HG03354 (cell line): ENCODE measurements around the gene BCDIN3D.

Experiments used
- ATAC-seq: cut with Tn5 transposase; IDR thresholded peaks from one replicate; pipeline ENCODE4 v1.9.1; 2021; ENCODE audit warnings: mild to moderate bottlenecking; ENCODE audit not compliant: unreplicated experiment, poor library complexity, severe bottlenecking

Gene BCDIN3D

DNA sequence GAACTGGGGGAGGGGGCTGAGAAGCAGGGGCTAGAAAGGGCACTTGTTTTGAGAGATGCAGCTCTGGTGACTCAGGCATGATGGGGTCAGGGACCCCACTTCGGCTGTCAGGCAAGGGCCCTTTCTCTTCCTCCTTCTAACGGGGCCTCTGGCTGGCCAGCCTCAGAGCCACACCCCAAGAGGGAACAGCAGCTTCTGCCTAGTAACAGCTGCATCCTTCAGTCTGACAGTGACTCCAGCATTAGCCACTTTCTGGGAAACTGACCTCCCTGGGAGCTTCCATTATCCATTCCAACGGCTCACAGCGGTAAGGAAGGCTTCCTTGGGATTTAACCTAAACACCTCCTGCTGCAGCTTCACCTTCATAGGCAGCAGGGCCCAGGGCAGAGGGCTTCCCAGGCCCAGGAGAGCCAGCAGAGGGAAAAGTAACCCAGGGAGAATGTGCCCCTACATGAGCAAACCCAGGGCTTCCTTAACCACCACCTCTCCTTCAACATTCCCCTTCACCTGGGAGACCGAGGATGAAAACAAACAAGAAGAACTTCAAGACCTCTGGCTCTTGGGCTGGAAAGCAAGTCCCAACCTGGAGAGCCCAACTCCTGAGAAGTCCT, 17.4 kb downstream of the BCDIN3D start:
- ATAC-seq = no peak

DNA sequence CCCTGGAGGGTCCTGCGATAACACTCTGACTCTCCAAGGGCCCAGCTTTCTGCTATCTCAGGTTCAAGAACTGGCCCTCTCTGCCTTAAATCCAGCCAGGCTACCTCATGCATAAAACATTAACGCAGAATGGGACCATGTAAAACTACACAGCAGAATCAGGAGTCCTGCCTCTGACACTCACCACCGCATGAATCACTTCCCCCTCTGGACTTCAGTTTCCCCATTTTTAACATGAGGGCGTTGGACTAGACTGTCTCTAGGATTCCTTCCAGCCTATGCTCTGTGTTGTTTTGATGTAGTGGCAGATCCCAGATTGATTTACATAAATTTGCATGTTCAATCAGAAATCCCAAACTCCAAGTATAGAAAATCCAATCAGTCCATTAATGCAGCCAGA, 18.0 kb downstream of the BCDIN3D start:
- ATAC-seq = no peak

DNA sequence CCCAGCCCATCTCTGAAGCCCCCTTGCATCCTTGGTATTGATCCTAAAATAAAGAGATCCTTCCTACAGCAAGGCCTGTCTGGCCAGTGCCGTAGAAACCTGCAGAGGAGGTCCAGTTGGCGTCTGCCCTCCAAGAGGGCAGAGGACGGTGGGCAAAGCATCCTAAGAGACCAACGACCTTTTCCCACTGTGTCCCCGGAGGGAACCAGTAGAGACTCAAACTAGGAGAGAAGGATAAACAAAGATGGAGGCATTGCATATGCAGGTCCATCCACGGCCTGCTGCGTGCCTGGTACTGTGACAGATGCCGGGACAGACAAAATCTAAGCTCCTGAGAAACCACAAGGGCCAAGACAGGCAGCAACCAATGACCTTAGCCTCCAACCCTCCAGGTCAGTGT, 18.5 kb downstream of the BCDIN3D start:
- ATAC-seq = no peak

DNA sequence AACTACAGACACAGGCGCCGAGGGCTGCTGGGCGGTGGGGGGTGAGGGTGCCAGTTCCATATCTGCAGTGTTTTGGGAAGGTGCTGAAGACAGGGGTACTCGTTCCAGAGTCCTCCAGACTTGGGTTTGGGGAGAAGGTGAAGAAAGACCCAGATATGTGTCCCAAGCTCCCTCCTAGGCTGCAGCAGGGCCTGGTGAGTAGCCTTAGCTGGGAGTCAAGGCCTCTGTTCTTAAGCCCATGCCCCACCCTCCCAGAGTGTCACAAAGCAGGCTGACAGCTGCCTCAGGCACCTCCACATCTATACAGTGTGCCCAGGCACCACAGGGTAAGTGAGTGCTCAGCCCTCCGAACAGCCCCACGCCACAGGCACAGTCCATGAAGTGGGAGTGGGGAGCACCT, 19.0 kb downstream of the BCDIN3D start:
- ATAC-seq = no peak

DNA sequence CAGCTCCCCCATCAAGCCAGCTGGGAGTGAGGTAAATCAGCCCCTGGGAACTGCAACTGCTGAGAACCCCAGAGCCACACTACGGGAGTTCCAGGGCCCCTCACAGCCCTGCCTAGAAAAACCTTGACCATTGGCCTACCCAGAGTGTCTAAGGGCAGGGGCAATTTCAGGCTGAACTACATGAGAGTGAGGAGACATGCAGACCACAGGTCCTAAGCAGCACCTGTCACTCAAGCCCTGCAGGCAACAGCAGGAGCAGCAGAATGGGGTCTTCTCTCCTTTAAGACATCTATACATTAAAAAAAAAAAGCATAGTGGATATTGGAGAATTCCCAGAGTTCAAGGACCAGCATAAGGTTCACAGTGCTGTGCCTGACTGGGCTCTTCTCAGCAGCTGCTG, 19.6 kb downstream of the BCDIN3D start:
- ATAC-seq = no peak

DNA sequence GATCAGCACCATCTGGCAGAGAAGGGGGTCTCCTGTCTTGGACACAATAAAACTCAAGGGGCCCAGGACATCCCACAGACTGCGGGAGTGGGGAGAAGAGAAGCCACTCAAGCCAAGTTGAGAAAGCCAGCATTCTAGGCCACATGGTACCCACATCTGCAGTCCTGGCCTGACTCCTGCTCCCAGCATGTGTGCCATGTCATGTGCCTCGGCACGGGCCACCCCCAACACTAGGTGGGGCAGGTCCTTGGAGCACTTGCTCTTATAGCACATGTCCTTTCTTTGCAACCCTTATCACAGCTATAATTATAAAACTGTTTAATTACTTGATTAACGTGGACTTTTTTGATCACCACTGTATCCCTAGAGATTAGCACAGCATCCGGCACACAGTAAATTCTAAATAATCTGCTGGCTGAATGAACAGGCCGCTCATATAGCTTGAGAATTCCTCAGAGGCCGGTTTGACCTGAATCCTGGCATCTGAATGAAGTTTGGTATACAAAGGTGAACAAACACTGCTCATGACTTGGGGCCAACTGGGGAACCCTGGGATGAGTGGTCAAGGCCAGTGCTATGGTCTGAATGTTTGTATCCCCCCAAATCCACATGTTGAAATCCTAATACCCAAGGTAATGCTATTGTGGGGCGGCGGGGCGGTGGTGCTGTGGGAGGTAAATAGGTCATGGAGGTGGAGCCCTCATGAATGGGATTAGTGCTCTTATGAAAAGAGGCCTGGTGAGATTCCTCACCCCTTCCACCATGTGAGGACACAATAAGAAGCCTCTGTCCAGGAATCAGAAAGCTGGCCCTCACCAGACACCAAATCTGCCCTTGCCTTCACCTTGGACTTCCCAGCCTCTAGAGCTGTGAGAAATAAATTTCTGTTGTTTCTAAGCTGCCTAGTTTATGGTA, 21.3 kb downstream of the BCDIN3D start:
- no peak for ATAC-seq

DNA sequence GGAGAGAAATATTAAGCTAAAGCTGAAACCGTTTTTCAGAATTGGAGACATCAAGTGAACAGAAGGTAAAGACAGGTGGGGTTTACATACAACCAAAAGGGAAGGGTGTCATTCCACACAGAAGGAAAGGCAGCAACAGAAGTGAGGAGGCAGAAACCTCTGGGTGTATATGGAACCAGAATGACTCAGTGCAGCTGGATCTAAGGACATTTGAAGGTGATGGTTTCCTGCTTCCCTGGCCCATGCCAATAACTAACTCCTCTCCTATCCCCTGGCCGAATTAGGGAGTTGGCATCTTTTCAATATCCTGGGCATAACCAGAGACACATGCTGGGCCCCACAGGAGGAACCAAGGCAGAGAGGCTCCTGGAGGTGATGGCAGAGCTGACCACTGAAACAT, 23.1 kb downstream of the BCDIN3D start:
- no peak for ATAC-seq

DNA sequence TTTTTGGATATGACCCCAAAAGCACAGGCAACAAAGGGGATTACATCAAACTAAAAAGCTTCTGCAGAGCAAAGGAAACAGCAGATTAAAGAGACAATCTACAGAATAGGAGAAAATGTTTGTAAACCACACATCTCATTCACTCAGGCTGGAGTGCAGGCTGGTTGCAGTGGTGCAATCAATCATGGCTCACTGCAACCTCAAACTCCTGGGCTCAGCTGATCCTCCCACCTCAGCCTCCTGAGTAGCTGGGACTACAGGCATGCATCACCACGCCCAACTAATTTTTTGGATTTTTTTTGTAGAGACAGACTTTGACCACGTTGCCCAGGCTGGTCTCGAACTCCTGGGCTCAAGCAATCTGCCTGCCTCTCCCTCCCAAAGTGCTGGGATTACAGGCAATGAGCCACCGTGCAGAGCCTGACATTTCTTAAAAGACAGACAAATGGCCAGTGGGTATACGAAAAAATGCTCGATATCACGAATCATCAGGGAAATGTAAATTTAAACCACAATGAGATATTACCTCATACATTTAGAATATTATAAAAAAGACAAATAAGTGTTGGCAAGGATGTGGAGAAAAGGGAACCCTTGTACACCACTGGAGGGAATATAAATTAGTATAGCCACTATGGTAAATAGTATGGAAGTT, 24.5 kb downstream of the BCDIN3D start:
- ATAC-seq = no peak

DNA sequence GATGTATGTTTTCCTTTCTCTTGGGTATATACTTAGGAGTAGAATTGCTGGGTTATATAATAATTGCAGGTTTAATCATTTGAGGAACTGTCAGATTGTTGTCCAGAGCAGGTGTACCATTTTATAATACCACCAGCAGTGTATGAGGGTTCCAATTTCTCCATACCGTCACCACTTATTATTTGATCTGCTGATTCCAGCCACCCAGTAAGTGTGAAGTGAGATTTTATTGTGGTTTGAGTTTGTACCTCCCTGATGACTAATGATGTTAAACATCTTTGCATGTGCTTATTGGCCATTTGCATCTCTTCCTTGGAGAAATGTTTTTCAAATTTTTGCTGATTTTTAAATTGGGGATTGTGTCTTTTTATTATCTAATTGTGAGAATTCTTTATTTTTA, 29.8 kb downstream of the BCDIN3D start:
- ATAC-seq = no peak

DNA sequence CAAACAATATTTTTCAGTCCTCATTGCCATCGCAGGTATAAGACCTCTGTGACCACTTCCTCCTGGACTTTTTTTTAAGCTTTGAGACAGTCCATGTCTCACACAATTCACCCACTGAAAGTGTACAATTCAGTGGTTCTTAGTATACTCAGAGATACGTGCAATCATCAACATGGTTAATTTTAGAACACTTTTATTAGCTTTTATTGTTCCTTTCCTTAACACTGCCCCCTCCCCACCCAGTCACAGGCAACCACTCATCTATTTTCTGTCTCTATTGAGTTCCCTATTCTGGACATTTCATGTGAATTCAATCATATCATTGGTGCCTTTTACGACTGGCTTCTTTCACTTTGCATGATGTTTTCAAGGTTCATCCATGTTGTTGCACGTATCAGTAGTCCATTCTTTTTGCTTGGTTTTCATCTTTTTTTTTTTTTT, 30.9 kb downstream of the BCDIN3D start:
- no peak for ATAC-seq

DNA sequence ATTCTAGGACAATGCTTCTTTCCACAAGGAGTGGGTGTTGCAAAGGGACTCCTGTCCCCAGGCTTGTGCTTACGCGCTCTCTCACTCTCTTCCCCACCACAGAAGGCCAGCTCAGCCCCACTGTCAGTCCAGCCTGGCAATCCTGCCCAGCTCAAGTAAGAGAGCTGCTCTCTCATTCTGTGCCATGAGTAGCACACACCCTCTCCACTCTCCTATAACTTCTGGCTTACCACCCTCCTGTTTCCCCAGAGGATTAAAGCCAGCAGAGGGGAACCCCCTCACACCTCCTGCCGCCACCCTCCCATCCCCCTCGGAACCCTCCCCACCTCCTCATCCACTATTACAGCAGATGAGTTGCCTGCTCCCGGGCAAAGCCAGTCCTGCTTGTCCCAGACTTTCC, 31.8 kb downstream of the BCDIN3D start:
- ATAC-seq = no peak

DNA sequence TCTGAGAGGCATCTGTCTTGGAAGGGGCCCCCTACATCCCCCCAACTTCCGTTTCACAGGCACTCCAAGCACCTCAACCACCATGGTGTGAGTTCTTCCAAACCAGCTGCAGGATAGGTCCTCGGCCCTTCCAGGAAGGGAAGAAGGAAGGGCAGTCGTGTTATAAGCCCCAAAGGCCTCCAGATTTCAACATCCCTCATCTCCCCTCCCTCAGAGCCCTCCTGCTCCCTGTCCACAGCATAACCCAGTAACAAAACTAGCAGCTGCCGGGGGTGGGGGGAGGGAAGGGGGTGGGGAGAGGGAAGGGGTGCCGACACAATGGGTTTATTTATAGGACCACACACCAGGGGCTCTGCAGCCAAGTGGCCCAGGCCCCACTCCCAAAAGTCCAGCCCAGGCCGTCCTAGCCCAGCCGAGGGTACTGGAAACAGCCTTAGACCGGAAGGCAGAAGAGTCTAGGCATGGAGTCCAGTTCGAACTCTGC, 33.0 kb downstream of the BCDIN3D start:
- no peak for ATAC-seq

DNA sequence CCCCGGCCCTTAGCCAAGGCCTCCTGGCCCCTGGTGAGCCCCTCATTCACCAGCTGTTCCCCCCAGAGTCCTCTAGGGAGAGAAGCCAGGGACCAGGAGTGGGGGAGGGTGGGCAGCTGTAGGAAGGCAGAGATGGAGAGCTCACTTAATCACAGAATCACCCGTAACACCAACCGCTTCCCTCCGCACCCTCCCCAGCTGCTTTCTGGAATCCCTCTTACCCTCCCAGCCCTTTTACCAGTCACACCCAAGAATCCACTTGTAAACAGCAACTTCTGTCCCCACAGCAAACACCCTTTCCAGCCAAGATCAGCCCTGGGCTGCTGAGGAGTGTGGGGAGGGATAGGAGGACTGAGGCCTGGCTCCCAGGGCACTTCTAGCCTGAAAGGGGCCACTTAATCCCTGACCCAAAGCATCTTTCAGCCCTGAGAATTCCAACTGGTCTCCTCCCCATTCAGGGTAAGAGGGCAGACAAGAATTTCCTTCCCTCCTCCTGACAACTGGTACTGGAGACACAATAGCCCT, 33.5 kb downstream of the BCDIN3D start:
- ATAC-seq = no peak

DNA sequence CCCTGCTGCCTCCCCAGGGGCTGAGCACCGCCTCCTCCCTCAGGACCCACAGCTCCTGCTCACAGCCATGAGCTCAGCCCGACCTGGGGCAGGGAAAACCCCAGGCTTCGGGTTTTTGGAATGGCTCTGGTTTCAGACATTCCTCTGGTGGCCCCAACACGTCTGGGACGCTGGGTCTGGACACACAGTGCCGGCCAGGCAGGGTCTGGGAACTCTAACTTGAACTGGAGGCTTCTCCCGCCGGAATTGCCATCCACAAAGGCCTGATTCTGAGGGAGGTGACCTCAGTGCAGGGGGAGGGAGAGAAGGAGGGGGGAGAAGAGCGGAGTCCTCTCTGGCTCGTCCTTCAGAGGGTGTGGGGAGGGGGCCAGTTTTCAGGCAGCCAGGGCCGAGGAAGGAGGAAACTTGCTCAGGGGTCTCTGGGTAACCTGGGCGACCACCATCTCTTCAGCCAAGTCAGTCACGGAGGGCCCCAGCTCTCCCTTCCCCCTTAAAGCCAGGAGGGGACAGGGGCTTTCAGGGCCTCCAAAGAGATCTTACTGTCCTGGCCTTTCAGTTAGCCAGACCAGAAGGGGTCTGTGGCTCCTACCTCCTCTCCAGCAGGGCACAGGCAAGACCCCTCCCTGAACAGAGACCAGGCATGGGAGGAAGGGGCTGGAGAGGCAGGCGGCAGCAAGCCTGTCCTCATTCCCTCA, 34.1 kb downstream of the BCDIN3D start:
- no peak for ATAC-seq

DNA sequence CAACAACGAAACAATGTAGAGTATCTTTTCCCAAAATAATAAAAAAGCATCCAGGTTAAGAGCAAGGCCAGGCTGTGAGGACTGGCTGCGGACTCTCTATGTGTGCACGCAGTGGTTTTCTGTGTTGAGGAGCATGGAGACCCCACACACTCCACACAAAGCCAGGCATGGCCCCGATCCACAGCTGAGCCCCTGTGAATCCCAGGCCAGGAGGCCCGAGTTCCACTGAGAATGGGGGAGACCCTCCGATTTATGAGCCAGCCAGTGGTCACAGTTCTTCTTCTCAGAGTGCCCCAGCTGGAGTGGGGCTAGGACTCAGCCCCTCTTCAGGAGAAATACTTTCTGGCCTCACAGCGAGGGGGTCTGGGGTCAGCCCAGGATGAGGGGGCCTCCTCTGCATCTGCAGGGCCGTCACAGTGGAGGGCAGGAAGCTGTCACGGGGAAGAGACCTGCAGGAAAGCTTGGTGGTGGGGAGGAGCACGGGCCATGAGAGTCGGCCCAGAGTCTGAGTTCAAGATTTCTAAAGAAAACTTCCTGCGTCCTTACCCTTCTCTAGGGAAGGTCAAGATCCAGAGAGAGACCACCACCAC, 34.8 kb downstream of the BCDIN3D start:
- ATAC-seq = no peak

DNA sequence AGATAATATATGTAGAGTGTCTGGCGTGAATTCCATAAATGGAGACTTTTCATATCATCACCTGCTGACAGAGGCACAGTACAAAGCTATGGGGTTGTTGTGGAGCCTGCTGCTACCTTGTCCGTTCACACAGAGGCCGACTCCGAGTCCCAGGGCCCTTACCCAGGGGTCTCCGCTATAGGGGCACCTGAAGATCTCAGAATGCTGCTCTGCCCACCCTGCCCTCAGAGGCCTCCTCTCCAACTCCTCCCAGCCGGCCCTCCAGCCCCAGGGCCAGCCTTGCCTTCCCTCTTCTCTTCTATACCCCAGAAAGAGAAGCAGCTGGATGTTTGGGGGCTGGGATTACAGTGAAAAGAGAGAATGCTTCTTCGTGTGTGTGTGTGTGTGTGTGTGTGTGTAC, 36.0 kb downstream of the BCDIN3D start:
- no peak for ATAC-seq

DNA sequence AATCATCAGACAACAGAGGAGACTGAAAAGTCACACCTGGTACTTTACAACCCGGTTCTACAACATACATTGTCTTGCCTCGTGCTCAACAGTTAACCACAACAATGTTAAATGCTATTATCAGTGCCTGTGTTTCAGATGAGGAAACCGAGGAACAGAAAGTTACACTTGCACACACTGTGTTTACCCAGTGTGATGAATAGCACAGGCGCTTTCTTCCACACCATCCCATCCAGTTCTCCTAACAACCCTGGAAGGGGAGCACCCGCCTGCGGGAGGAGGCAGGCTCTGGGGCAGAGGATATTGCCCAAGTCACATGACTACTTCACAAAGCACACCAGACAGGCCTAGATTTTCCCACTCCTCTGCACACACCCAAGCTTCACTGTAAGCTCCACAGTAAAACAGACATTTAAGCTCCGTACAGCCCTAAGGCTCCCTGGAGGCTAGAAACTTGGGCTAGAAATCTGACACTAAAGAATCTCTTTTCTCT, 36.5 kb downstream of the BCDIN3D start:
- no peak for ATAC-seq

DNA sequence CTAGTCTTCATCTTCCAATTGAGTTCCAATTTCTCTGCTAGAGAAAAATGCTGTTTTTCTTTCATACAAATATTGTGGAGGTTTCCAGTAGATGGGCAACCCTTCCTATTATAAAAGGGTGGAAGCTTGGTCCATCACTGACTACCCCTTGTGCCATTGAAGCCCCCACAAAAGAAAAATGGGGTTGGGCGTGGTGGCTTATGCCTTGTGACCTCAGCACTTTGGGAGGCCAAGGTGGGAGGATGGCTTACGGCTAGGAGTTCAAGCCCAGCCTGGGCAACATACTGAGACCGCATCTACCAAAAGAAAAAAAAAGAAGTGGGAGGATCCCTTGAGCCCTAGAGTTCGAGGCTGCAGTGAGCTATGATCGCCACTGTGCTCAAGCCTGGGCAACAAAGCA, 37.5 kb downstream of the BCDIN3D start:
- no peak for ATAC-seq

DNA sequence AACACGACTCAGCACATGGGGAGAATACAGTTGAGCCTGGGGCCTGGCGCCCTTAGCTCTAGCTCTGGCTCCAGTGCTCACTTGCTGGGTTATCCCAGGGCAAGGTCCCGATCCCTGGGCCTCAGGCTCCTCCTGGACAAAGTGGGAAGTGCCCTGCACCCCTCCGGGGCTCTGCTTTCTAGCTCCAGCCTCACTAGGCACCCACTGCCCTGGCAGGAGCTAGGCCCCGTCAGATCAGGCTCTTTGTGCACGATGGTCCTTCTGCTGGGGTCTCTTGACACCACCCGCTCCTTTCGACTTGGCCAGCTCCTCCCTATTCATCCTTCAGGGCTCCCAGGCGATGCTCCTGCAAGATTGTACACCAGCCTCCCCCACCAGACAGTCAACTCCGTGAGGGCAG, 38.1 kb downstream of the BCDIN3D start:
- no peak for ATAC-seq
